HEK293 (cell line): ENCODE results near the gene ZFPM1.

Experiments used
- CTCF ChIA-PET: fragments of 350-600 bp; formaldehyde crosslinking; extraction: SDS; loops from one replicate; lab custom pipeline; 2021; ENCODE audit warnings: antibody characterized with exemption; lab: Yijun Ruan, JAX
- POLR2A ChIA-PET: fragments of 300-600 bp; formaldehyde crosslinking; extraction: SDS; loops from one replicate; lab custom pipeline; 2020; ENCODE audit warnings: antibody characterized with exemption, inconsistent platforms; lab: Yijun Ruan, JAX
- H3K27ac ChIP-seq: fragments of 200-500 bp; sonication (Bioruptor generic); 2 replicates; pipeline ENCODE4 v1.5.1; 2014; ENCODE audit warnings: low read depth, low read length, control low read depth, inconsistent platforms; ENCODE audit errors: extremely low read depth
- H3K36me3 ChIP-seq, 2 experiments: fragments of 200-500 bp in 1 of 2; sonication (Bioruptor generic) in 1 of 2; 1 replicate in 1 of 2; 2 replicates in 1 of 2; pipeline ENCODE4 v1.5.1; 2014 to 2017; ENCODE audit warnings: inconsistent platforms in 2 of 2, low read length in 2 of 2; ENCODE audit not compliant: control insufficient read depth in 2 of 2, insufficient read depth in 1 of 2
- H3K4me1 ChIP-seq: fragments of 200-500 bp; sonication (Bioruptor generic); 2 replicates; pipeline ENCODE4 v1.5.1; 2014; ENCODE audit warnings: mild to moderate bottlenecking, low read length, inconsistent platforms; ENCODE audit not compliant: control insufficient read depth, insufficient read depth
- H3K4me3 ChIP-seq: 2 replicates; pipeline ENCODE4 v1.5.1; 2011; ENCODE audit warnings: low read depth, mild to moderate bottlenecking, control low read depth, low read length, moderate library complexity
- H3K9me3 ChIP-seq: fragments of 200-500 bp; sonication (Bioruptor generic); 2 replicates; pipeline ENCODE4 v1.5.1; 2014; ENCODE audit warnings: low read depth, low read length, inconsistent platforms; ENCODE audit not compliant: control insufficient read depth, insufficient read depth
- GFI1B ChIP-seq: fragments of 450-650 bp; formaldehyde crosslinking; IDR thresholded peaks from 2 replicates; pipeline ENCODE4 v1.5.1; 2016; ENCODE audit warnings: missing biosample characterization, missing genetic modification characterization
- KLF10 ChIP-seq: fragments of 450-650 bp; IDR thresholded peaks from 2 replicates; pipeline ENCODE4 v1.5.1; 2018; ENCODE audit warnings: missing biosample characterization, mild to moderate bottlenecking, missing genetic modification characterization
- ZNF132 ChIP-seq: fragments of 450-650 bp; formaldehyde crosslinking; IDR thresholded peaks from 2 replicates; pipeline ENCODE4 v1.5.1; 2017; ENCODE audit warnings: missing biosample characterization, missing genetic modification characterization, borderline replicate concordance
- ZNF174 ChIP-seq: fragments of 450-650 bp; formaldehyde crosslinking; IDR thresholded peaks from 2 replicates; pipeline ENCODE4 v1.5.0; 2017; ENCODE audit warnings: missing biosample characterization, mild to moderate bottlenecking, missing genetic modification characterization
- ZNF404 ChIP-seq: fragments of 450-650 bp; formaldehyde crosslinking; IDR thresholded peaks from 2 replicates; pipeline ENCODE4 v1.5.1; 2017; ENCODE audit warnings: missing biosample characterization, missing genetic modification characterization
- ZNF426 ChIP-seq: fragments of 450-650 bp; formaldehyde crosslinking; IDR thresholded peaks from 2 replicates; pipeline ENCODE4 v1.5.1; 2017; ENCODE audit warnings: missing biosample characterization, missing genetic modification characterization, mild to moderate bottlenecking, inconsistent platforms, moderate library complexity
- ZNF549 ChIP-seq: fragments of 450-650 bp; IDR thresholded peaks from 2 replicates; pipeline ENCODE4 v1.5.1; 2018; ENCODE audit warnings: missing biosample characterization, missing genetic modification characterization, mild to moderate bottlenecking, inconsistent platforms, moderate library complexity
- ZNF843 ChIP-seq: fragments of 450-650 bp; formaldehyde crosslinking; IDR thresholded peaks from 2 replicates; pipeline ENCODE4 v1.5.1; 2016; ENCODE audit warnings: missing biosample characterization, missing genetic modification characterization
- ZSCAN18 ChIP-seq: fragments of 450-650 bp; formaldehyde crosslinking; IDR thresholded peaks from 2 replicates; pipeline ENCODE4 v1.5.1; 2016; ENCODE audit warnings: missing biosample characterization, missing genetic modification characterization
- TF ChIP-seq, protein P1 (sequence below): fragments of 450-650 bp; formaldehyde crosslinking; IDR thresholded peaks from 2 replicates; pipeline ENCODE4 v1.5.1; 2016; ENCODE audit warnings: missing biosample characterization, missing genetic modification characterization
- TF ChIP-seq, protein P2 (sequence below): fragments of 450-650 bp; formaldehyde crosslinking; IDR thresholded peaks from 2 replicates; pipeline ENCODE4 v1.5.1; 2016; ENCODE audit warnings: missing biosample characterization, missing genetic modification characterization
- TF ChIP-seq, protein P3 (sequence below): fragments of 450-650 bp; formaldehyde crosslinking; IDR thresholded peaks from 2 replicates; pipeline ENCODE4 v1.5.1; 2016; ENCODE audit warnings: missing biosample characterization, missing genetic modification characterization, borderline replicate concordance
- TF ChIP-seq, protein P4 (sequence below): fragments of 450-650 bp; formaldehyde crosslinking; IDR thresholded peaks from 2 replicates; pipeline ENCODE4 v1.5.0; 2017; ENCODE audit warnings: missing biosample characterization, missing genetic modification characterization, borderline replicate concordance

The ZFPM1 gene

GRCh38 chr16:88556294-88556988 lies 103.4 kb downstream of the ZFPM1 start:
- CTCF ChIA-PET: interaction anchor here (0.6 kb wide), 1 partner anchor 69 kb away, joined by 4 read pairs; no protein-coding TSS in a partner anchor
- Histone ChIP-seq H3K27ac (no peak overlapping the region), H3K4me1 (no peaks in the 10 kb centered on the region), H3K4me3 (no peak overlapping the region), H3K36me3 (no peaks in the 10 kb centered on the region), H3K9me3 (no peaks in the 10 kb centered on the region)
- POLR2A ChIA-PET: interaction anchor here (1.2 kb wide), 1 partner anchor 18 kb away, joined by 4 read pairs; no protein-coding TSS in a partner anchor
- TF ChIP-seq, protein P1, sequence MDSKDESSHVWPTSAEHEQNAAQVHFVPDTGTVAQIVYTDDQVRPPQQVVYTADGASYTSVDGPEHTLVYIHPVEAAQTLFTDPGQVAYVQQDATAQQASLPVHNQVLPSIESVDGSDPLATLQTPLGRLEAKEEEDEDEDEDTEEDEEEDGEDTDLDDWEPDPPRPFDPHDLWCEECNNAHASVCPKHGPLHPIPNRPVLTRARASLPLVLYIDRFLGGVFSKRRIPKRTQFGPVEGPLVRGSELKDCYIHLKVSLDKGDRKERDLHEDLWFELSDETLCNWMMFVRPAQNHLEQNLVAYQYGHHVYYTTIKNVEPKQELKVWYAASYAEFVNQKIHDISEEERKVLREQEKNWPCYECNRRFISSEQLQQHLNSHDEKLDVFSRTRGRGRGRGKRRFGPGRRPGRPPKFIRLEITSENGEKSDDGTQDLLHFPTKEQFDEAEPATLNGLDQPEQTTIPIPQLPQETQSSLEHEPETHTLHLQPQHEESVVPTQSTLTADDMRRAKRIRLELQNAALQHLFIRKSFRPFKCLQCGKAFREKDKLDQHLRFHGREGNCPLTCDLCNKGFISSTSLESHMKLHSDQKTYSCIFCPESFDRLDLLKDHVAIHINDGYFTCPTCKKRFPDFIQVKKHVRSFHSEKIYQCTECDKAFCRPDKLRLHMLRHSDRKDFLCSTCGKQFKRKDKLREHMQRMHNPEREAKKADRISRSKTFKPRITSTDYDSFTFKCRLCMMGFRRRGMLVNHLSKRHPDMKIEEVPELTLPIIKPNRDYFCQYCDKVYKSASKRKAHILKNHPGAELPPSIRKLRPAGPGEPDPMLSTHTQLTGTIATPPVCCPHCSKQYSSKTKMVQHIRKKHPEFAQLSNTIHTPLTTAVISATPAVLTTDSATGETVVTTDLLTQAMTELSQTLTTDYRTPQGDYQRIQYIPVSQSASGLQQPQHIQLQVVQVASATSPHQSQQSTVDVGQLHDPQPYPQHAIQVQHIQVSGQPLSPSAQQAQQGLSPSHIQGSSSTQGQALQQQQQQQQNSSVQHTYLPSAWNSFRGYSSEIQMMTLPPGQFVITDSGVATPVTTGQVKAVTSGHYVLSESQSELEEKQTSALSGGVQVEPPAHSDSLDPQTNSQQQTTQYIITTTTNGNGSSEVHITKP: no peak
- TF ChIP-seq, protein P2, sequence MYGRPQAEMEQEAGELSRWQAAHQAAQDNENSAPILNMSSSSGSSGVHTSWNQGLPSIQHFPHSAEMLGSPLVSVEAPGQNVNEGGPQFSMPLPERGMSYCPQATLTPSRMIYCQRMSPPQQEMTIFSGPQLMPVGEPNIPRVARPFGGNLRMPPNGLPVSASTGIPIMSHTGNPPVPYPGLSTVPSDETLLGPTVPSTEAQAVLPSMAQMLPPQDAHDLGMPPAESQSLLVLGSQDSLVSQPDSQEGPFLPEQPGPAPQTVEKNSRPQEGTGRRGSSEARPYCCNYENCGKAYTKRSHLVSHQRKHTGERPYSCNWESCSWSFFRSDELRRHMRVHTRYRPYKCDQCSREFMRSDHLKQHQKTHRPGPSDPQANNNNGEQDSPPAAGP (tag by site-specific recombination): no peak
- TF ChIP-seq ZNF426 (no peak), ZNF549 (tag by site-specific recombination) (no peak), ZNF132 (no peak), ZNF174 (tag by site-specific recombination) (no peak), GFI1B (tag by site-specific recombination) (no peak), KLF10 (tag by site-specific recombination) (no peak), ZNF843 (tag by site-specific recombination) (no peak), ZSCAN18 (tag by site-specific recombination) (no peak), ZNF404 (tag by site-specific recombination) (no peak)
- TF ChIP-seq, protein P3, sequence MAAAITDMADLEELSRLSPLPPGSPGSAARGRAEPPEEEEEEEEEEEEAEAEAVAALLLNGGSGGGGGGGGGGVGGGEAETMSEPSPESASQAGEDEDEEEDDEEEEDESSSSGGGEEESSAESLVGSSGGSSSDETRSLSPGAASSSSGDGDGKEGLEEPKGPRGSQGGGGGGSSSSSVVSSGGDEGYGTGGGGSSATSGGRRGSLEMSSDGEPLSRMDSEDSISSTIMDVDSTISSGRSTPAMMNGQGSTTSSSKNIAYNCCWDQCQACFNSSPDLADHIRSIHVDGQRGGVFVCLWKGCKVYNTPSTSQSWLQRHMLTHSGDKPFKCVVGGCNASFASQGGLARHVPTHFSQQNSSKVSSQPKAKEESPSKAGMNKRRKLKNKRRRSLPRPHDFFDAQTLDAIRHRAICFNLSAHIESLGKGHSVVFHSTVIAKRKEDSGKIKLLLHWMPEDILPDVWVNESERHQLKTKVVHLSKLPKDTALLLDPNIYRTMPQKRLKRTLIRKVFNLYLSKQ (tag by site-specific recombination): no peak
- TF ChIP-seq, protein P4, sequence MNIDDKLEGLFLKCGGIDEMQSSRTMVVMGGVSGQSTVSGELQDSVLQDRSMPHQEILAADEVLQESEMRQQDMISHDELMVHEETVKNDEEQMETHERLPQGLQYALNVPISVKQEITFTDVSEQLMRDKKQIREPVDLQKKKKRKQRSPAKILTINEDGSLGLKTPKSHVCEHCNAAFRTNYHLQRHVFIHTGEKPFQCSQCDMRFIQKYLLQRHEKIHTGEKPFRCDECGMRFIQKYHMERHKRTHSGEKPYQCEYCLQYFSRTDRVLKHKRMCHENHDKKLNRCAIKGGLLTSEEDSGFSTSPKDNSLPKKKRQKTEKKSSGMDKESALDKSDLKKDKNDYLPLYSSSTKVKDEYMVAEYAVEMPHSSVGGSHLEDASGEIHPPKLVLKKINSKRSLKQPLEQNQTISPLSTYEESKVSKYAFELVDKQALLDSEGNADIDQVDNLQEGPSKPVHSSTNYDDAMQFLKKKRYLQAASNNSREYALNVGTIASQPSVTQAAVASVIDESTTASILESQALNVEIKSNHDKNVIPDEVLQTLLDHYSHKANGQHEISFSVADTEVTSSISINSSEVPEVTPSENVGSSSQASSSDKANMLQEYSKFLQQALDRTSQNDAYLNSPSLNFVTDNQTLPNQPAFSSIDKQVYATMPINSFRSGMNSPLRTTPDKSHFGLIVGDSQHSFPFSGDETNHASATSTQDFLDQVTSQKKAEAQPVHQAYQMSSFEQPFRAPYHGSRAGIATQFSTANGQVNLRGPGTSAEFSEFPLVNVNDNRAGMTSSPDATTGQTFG (tag by site-specific recombination): no peak
- TF ChIP-seq, all 188 proteins: peak for 0
